Activated CD4-positive, alpha-beta T cell treated with anti-CD3 and anti-CD28 coated beads for 48 hours (primary cell): ENCODE measurements around the gene CCT3.

Experiments
- DNase-seq: peaks from one replicate; pipeline ENCODE4 v3.0.0-alpha.2; 2020

The CCT3 gene

DNA sequence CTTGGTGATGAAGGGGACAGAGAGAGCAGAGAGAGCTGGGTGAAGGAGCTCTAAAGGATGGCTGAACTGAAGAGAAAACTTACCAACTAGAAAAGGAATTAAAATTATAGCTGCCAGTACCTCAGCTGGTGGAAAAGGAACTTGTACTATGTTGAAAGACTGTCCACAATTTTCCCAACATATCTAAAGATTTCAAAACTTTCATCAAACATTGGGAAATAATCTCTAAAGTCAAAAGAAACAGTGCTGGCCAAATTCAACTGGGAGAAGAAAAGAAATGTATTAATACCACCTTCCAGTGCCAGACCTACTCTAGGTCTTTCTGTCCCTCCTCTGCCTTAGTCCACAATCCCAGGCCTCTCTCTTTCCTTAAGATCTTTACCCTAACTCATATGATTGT is 61.6 kb downstream of the CCT3 start:
- no peak for DNase-seq

DNA sequence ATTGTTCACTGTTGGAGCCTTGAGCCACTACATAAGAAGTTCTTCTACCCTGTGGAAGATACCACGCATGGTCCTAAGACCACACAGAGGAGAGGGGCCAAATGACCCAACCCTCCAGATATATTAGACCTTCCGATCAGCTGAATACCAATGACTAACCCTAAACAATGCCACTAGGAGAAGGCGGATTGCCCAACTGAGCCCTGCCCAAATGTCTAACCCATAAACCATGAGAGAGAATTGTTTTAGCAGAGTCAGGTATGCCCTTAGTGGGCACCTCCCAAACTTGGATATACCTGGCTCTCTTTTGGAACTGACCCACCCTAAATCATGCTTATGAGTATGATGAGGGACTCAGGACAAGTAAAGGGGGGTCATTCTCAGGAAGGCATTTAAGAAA is 67.8 kb downstream of the CCT3 start:
- no peak for DNase-seq

- no peak for DNase-seq
Measured at GRCh38 chr1:156268336-156268735, 69.8 kb downstream of the CCT3 start.

DNA sequence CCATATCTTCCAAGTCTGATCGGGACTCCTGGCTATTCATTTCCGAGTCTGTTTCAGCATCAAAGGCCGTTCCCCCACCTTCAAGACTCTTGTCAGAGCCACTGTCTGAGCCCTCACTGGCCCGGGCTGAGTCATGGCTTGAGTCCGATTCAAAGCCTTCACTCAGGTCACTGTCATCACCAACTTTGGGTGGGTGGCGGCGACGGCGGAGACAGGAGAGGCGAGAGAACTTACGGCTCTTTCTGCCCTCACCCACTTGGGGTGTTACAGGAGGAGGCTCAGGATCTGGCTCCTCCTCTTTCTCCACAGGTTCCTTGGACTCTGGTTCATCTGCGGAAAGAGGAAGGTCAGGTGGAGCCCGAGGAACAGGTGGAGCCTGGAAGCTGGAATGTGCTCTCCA is 72.0 kb downstream of the CCT3 start:
- DNase-seq: no peak

DNA sequence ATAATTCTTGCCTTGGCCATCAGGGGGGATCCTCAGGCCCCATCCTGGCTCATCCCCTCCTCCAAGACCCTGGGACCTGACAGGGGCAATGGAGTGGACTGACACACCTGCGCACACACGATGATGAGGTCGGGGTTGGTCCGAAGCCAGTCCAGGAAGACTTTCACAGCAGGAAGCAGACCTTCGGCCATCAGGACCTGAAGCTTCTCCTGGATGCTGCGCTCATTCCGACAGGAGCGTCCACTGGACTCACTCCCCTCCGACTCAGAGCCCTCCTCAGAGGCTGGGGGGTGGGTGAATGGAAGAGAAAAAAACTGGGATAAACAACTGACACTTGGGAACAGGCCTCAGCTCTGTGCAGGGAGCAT is 74.8 kb downstream of the CCT3 start:
- DNase-seq: no peak

GRCh38 chr1:156262461-156263287 is 75.4 kb downstream of the CCT3 start:
- DNase-seq: no peak

DNA sequence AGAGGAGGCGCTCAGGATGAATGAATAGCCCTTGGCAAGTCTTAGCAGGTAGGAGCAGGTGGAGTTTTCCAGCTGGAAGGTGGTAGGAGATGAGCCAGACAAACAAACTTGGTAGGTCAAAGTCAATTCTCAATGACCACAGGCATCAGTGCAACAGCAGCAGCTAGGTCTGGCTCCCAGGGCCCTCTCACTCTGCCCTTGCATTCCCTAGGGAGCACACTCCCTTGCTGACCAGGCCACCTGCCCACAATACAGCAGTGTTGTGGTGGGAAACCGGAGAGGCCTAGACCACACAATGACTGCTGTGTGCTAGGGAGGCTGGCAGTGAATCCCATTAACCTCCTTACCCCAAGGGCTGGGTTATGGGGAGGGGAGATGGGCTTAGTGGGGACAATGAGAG is 77.2 kb downstream of the CCT3 start:
- no peak for DNase-seq

GRCh38 chr1:156259805-156260204 is 78.3 kb downstream of the CCT3 start:
- DNase-seq: no peak
